Neural crest cell (in vitro differentiated cells): ENCODE measurements around the gene LRRK1. TPM values are rescaled to one million over a fixed set of nuclear protein-coding genes. Genes with fewer than 3 reads are reported as not detected.

Source experiments
- DNase-seq: peaks from one replicate; pipeline ENCODE4 v3.0.0; 2021; ENCODE audit warnings: low read depth, mixed read lengths, low spot score
- H3K27ac Mint-ChIP-seq: one replicate; pipeline ENCODE4 v1.8.0; 2021; ENCODE audit warnings: mild to moderate bottlenecking, mixed read lengths; ENCODE audit not compliant: unreplicated experiment
- H3K27me3 Mint-ChIP-seq: 2 replicates; pipeline ENCODE4 v1.8.0; 2021; ENCODE audit warnings: low read depth, mild to moderate bottlenecking, mixed read lengths
- H3K36me3 Mint-ChIP-seq: 2 replicates; pipeline ENCODE4 v1.8.0; 2021; ENCODE audit warnings: low read depth, mild to moderate bottlenecking, mixed read lengths
- H3K4me1 Mint-ChIP-seq: 2 replicates; pipeline ENCODE4 v1.8.0; 2021; ENCODE audit warnings: mixed read lengths
- H3K4me3 Mint-ChIP-seq: one replicate; pipeline ENCODE4 v1.8.0; 2021; ENCODE audit warnings: mild to moderate bottlenecking, mixed read lengths
- H3K9me3 Mint-ChIP-seq: 2 replicates; pipeline ENCODE4 v1.8.0; 2021; ENCODE audit warnings: mixed read lengths
- total RNA-seq: library from RNA; stranded (reverse); gene quantifications from 2 replicates; pipeline ENCODE4 v1.2.1, GENCODE V29; 2021
- TF ChIP-seq, protein P1 (sequence below): fragments of 200-600 bp; sonication (generic); conservative IDR thresholded peaks from 2 replicates; pipeline ENCODE4 v1.5.0; 2021; ENCODE audit warnings: antibody characterized with exemption, mild to moderate bottlenecking

LRRK1 gene
- total RNA-seq, 1 donor from 2014 or later: 1.7 TPM

- no peak for DNase-seq
- no peaks in the 10 kb centered on the region for H3K27me3 Mint-ChIP-seq
- H3K4me1 Mint-ChIP-seq: peaks cover 37% of the 10 kb centered on the region
- H3K4me3 Mint-ChIP-seq: no peak overlapping the region
- H3K36me3 Mint-ChIP-seq: no peaks in the 10 kb centered on the region
- TF ChIP-seq, protein P1, sequence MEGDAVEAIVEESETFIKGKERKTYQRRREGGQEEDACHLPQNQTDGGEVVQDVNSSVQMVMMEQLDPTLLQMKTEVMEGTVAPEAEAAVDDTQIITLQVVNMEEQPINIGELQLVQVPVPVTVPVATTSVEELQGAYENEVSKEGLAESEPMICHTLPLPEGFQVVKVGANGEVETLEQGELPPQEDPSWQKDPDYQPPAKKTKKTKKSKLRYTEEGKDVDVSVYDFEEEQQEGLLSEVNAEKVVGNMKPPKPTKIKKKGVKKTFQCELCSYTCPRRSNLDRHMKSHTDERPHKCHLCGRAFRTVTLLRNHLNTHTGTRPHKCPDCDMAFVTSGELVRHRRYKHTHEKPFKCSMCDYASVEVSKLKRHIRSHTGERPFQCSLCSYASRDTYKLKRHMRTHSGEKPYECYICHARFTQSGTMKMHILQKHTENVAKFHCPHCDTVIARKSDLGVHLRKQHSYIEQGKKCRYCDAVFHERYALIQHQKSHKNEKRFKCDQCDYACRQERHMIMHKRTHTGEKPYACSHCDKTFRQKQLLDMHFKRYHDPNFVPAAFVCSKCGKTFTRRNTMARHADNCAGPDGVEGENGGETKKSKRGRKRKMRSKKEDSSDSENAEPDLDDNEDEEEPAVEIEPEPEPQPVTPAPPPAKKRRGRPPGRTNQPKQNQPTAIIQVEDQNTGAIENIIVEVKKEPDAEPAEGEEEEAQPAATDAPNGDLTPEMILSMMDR: no peak
- no peak overlapping the region for H3K27ac Mint-ChIP-seq
- H3K9me3 Mint-ChIP-seq: no peaks in the 10 kb centered on the region
Measured at GRCh38 chr15:101016581-101016980, 97.4 kb downstream of the LRRK1 start.

DNA sequence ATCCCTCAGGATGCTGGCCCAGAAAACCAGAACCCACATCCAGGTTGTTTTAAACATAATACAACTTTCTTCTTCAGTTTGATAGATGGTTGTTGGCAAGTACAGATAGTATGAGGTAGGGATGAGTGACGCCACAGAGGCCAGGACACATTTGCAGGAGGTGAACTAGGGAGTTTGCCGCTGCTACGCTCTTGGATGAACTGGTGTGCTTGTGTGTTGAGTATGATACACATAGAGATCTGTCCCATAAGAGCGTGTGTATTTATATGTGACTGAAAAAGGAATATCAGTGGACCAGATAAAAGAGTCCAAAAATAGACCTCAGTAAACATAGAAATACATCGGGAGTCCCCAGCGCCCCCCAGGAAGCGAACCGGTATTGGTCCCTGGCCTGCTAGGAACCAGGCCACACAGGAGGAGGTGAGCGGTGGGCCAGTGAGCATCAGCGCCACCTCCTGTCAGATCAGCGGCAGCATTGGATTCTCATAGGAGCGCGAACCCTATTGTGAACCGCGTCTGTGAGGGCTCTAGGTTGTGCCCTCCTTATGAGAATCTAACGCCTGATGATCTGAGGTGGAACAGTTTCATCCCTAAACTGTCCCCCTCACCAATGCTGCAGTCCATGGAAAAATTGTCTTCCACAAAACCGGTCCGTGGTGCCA is 98.1 kb downstream of the LRRK1 start:
- no peaks in the 10 kb centered on the region for H3K27me3 Mint-ChIP-seq
- H3K36me3 Mint-ChIP-seq: no peaks in the 10 kb centered on the region
- H3K9me3 Mint-ChIP-seq: no peaks in the 10 kb centered on the region
- no peak overlapping the region for H3K27ac Mint-ChIP-seq
- no peak overlapping the region for H3K4me3 Mint-ChIP-seq
- peaks cover 30% of the 10 kb centered on the region for H3K4me1 Mint-ChIP-seq
- TF ChIP-seq, protein P1: peak; percentile 38
- DNase-seq: no peak

DNA sequence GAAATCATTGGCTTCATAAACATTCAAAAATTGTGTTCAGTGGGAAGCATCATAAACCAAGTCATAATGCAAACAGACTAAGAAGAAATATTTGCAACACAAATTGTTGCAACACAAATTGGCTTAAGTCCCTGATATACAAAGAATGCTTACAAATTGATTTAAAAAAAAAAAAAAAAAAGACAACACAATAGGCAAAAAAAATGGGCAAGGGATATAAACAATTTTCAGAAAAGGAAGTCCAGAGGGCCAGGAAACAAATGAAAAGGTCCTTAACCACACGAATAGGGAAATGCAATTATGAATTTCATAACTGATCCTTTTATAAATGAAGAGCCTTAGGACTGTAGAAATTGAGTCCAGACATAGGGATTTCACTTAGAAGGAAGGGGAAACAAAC is 98.9 kb downstream of the LRRK1 start:
- Mint-ChIP-seq H3K27ac (no peak overlapping the region), H3K36me3 (no peaks in the 10 kb centered on the region), H3K4me3 (no peak overlapping the region), H3K27me3 (no peaks in the 10 kb centered on the region), H3K9me3 (no peaks in the 10 kb centered on the region), H3K4me1 (peaks cover 34% of the 10 kb centered on the region)
- no peak for DNase-seq
- TF ChIP-seq, protein P1: no peak

GRCh38 chr15:101018450-101018849 is 99.3 kb downstream of the LRRK1 start:
- TF ChIP-seq, protein P1: no peak
- no peaks in the 10 kb centered on the region for H3K9me3 Mint-ChIP-seq
- no peak for DNase-seq

DNA sequence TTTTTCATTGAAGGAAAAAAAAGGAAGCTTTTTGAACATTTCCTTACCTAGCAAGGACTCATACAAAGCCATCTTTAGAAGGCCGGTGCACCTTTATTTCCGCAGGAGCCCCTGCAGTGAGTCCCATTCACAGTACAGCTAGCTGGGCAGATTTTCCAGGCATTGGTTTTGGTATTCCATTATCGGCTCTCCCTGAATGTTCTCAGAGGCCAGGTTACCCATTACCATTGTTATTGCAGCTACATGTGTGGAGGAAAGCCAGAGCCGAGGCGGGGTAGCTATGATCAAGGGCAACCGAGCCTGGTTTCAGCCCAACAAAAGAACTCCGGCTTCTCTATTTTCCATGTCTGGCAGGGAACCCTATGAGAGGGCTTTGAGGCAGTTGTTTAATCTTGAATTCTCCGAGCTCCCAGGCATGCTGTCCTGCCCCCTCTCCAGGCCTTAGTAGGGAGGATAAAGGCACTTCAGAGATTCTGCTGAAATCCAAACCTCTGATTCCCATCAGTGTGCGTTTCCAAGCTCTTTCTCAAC is 100.3 kb downstream of the LRRK1 start:
- no peak overlapping the region for H3K27ac Mint-ChIP-seq
- H3K4me3 Mint-ChIP-seq: no peak overlapping the region
- H3K27me3 Mint-ChIP-seq: no peaks in the 10 kb centered on the region
- peaks cover 41% of the 10 kb centered on the region for H3K4me1 Mint-ChIP-seq
- H3K9me3 Mint-ChIP-seq: no peaks in the 10 kb centered on the region
- DNase-seq: no peak
- TF ChIP-seq, protein P1: no peak
- H3K36me3 Mint-ChIP-seq: no peaks in the 10 kb centered on the region

More at GRCh38 chr15:101018450-101018849, 99.3 kb downstream of the LRRK1 start:
- Mint-ChIP-seq H3K4me3 (no peak overlapping the region), H3K36me3 (no peaks in the 10 kb centered on the region), H3K4me1 (peaks cover 38% of the 10 kb centered on the region), H3K27ac (no peak overlapping the region), H3K27me3 (no peaks in the 10 kb centered on the region)
